AG10803 (cell line): ENCODE measurements around the gene TRIM8.

Experiments used
- DNase-seq: peaks from one replicate; pipeline ENCODE4 v3.0.0; 2010; ENCODE audit warnings: low read depth
- H3K4me3 ChIP-seq: 2 replicates; pipeline ENCODE4 v1.5.1; 2011; ENCODE audit warnings: mild to moderate bottlenecking, low read length, control low read depth
- CTCF ChIP-seq: conservative IDR thresholded peaks from 2 replicates; pipeline ENCODE4 v1.5.1; 2011; ENCODE audit warnings: mild to moderate bottlenecking, low read length, control low read depth, inconsistent platforms

The TRIM8 gene

GRCh38 chr10:102646610-102647442 lies 2.5 kb downstream of the TRIM8 start:
- peak; percentile 73 for DNase-seq
- peak overlapping the region; percentile 97 for H3K4me3 ChIP-seq
- TF ChIP-seq CTCF: no peak

DNA sequence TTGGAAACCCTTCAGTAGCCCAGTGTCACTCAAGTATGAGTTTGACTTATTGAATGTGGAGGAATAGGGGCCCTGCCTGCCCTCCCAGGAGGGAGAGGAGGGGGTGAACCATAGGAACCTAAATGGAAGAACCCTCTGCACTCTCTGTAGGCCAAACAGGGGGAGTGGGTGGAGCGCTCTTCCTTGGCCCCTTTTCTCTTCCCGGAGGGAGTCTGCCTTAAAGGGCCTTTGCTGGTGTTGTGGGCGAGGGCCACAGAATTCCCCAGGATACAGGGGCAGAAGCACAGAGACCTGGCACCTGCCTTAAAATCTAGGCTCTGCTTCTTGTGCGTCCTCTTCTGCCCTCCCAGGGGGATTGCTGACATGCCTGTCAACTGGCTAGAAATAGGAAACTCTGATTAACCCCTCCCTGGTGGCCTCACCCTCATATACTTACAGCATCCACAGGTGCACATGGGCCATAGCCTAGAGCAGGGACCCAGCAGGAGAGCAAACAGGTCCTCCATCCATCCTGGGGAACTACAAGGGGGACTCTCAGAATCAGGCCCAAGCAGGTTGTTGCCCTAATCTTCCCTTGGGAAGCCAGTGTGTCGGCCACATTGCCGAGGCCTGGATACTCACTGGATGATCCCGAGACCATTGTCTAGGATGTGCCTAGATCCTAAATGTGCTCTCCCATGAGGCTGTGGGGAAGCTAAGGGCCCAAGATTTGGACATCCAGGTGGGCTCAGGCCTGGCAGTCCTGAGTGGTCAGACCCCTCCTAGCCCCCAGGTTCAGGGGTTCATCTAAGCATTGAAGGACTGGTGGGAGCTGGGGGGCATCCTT lies 3.4 kb downstream of the TRIM8 start:
- no peak for TF ChIP-seq CTCF
- peak overlapping the region; percentile 97 for H3K4me3 ChIP-seq
- DNase-seq: no peak

DNA sequence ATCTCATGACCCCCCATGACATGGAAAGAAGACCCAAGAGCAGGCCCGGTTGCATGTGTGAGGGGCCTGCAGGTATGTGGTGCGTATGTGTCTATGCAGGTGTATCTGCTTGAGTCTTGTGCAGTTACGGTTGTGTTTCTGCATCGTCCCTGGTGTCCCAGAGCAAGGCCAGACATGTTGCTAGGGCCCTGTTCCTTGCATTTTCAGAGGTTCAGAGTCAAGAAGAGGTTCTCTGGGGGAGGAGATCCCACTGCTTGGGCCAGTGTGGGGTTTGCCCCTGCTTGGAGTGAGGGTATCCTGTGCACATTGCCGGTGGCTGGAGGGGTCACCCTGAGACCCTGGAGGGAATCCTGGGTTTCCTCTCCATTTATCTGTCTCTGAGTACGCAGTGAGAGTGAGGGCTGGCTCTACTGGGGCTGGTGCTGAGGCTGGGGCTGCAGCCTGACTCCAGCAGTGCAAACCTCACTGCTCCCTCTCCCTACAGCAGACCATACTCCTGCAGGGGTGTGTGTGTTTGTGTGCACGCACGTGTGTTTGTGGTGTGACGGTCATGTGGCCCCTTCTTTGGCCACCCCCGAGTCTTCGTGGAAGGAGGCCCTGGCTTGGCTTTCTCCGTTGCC lies 4.1 kb downstream of the TRIM8 start:
- DNase-seq: no peak
- H3K4me3 ChIP-seq: peak overlapping the region; percentile 97
- no peak for TF ChIP-seq CTCF

DNA sequence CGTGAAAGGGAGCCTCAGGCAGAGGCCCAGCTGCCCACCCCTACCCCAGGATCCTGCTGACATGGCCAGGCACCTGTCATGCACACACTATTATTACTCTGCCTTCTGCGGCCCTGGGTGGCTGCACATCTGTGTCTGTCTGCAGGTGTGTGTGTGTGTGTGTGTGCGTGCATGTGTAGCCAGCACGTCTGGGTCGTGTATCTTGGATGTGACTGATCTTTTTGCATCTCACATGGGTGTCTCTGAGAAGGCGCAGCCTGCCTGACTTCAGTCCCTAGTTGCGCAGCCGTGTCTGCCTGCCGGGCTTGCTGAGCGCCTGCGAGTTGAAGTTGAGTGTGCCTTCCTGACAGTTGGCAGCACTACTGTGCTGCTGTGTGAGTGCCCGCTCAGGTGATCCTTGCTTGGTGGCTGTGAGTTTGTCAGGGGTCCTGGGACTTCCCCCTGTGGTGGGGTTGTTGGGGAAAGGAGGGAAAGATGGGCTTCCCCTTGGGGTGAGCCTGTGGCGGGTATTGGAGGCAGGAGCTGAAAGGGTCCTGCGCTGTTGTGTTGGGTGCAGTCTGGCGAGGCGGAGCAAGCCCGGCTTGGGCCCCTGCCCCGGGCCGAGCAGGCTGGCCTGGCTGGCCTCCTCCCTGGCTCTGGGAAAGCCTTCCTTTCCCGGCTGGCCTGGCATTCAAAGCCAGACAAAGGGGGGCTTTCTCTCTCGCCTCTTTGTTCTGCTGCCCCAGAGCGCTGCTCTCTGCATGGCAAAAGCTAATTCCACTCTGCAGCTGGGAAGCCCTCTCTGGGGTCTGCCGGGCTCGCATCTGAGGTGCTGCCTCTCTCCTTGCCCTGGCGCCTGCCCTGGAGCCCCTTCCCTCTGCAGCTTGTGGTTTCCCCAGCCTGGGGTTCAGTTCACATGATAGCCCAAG lies 4.9 kb downstream of the TRIM8 start:
- DNase-seq: no peak
- peak overlapping the region; percentile 97 for H3K4me3 ChIP-seq
- TF ChIP-seq CTCF: no peak

GRCh38 chr10:102649797-102650654 lies 5.7 kb downstream of the TRIM8 start:
- H3K4me3 ChIP-seq: peak overlapping the region; percentile 97
- DNase-seq: no peak
- TF ChIP-seq CTCF: no peak
